Measurements from ENCODE around the gene APC2.

APC2 gene

GRCh38 chr19:1460033-1460995, 10.4 kb downstream of the APC2 start:
- no peak overlapping the region for H3K9ac ChIP-seq (ENCODE audit: insufficient read length)
- H3K9me3 ChIP-seq (ENCODE audit: low read depth, low read length), result no peaks in the 10 kb centered on the region
- no peak for DNase-seq (ENCODE audit: low read depth, low spot score)
- H3K36me3 ChIP-seq (ENCODE audit: insufficient read depth, low read length), result no peaks in the 10 kb centered on the region
- no peak for TF ChIP-seq EZH2 (IDR thresholded peaks at IDR 0.05)
- no peak for TF ChIP-seq FOXP2 (optimal IDR thresholded peaks at IDR 0.05; ENCODE audit: control extremely low read depth, extremely low read length, insufficient read depth)
- no peak for TF ChIP-seq POLR2AphosphoS5 (IDR thresholded peaks at IDR 0.05; ENCODE audit: borderline replicate concordance, low read depth, low read length)
- no peak overlapping the region for H3K4me3 ChIP-seq
- no peak overlapping the region for H3K27ac ChIP-seq

GRCh38 chr19:1461862-1462261, 11.9 kb downstream of the APC2 start:
- Histone ChIP-seq H3K27ac (no peak overlapping the region), H3K9me3 (ENCODE audit: low read depth, low read length) (no peaks in the 10 kb centered on the region), H3K36me3 (ENCODE audit: insufficient read depth, low read length) (no peaks in the 10 kb centered on the region), H3K4me3 (no peak overlapping the region), H3K9ac (ENCODE audit: insufficient read length) (no peak overlapping the region)
- no peak for DNase-seq (ENCODE audit: low read depth, low spot score)
- TF ChIP-seq FOXP2 (optimal IDR thresholded peaks at IDR 0.05; ENCODE audit: control extremely low read depth, extremely low read length, insufficient read depth) (no peak), POLR2AphosphoS5 (IDR thresholded peaks at IDR 0.05; ENCODE audit: borderline replicate concordance, low read depth, low read length) (no peak), EZH2 (IDR thresholded peaks at IDR 0.05) (no peak)

GRCh38 chr19:1465191-1466016, 15.5 kb downstream of the APC2 start:
- TF ChIP-seq FOXP2 (optimal IDR thresholded peaks at IDR 0.05; ENCODE audit: control extremely low read depth, extremely low read length, insufficient read depth), result no peak
- TF ChIP-seq EZH2 (IDR thresholded peaks at IDR 0.05), result no peak
- no peak for TF ChIP-seq POLR2AphosphoS5 (IDR thresholded peaks at IDR 0.05; ENCODE audit: borderline replicate concordance, low read depth, low read length)
- H3K36me3 ChIP-seq (ENCODE audit: insufficient read depth, low read length), result no peaks in the 10 kb centered on the region
- no peak overlapping the region for H3K9ac ChIP-seq (ENCODE audit: insufficient read length)
- H3K9me3 ChIP-seq (ENCODE audit: low read depth, low read length), result no peaks in the 10 kb centered on the region
- H3K27ac ChIP-seq, result no peak overlapping the region
- DNase-seq (ENCODE audit: low read depth, low spot score), result no peak
- no peak overlapping the region for H3K4me3 ChIP-seq

- Histone ChIP-seq H3K9me3 (ENCODE audit: low read depth, low read length) (no peaks in the 10 kb centered on the region), H3K27ac (no peak overlapping the region), H3K36me3 (ENCODE audit: insufficient read depth, low read length) (no peaks in the 10 kb centered on the region), H3K9ac (ENCODE audit: insufficient read length) (no peak overlapping the region), H3K4me3 (no peak overlapping the region)
- no peak for DNase-seq (ENCODE audit: low read depth, low spot score)
- TF ChIP-seq EZH2 (IDR thresholded peaks at IDR 0.05) (no peak), POLR2AphosphoS5 (IDR thresholded peaks at IDR 0.05; ENCODE audit: borderline replicate concordance, low read depth, low read length) (no peak), FOXP2 (optimal IDR thresholded peaks at IDR 0.05; ENCODE audit: control extremely low read depth, extremely low read length, insufficient read depth) (no peak)
Observed at GRCh38 chr19:1466018-1466460, 16.1 kb downstream of the APC2 start.

DNA sequence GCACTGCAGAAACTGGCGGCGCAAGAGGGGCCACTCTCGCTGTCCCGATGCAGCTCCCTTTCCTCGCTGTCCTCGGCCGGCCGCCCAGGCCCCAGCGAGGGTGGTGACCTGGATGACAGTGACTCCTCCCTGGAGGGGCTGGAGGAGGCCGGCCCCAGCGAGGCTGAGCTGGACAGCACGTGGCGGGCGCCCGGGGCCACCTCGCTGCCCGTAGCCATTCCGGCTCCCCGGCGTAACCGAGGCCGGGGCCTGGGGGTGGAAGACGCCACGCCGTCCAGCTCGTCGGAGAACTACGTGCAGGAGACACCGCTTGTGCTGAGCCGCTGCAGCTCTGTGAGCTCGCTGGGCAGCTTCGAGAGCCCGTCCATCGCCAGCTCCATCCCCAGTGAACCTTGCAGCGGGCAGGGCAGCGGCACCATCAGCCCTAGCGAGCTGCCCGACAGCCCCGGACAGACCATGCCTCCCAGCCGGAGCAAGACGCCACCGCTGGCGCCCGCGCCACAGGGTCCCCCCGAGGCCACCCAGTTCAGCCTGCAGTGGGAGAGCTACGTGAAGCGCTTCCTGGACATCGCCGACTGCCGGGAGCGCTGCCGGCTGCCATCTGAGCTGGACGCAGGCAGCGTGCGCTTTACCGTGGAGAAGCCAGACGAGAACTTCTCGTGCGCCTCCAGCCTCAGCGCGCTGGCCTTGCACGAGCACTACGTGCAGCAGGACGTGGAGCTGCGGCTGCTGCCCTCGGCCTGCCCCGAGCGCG, 16.7 kb downstream of the APC2 start:
- Histone ChIP-seq H3K36me3 (ENCODE audit: insufficient read depth, low read length) (no peaks in the 10 kb centered on the region), H3K9ac (ENCODE audit: insufficient read length) (no peak overlapping the region), H3K9me3 (ENCODE audit: low read depth, low read length) (no peaks in the 10 kb centered on the region), H3K4me3 (no peak overlapping the region), H3K27ac (no peak overlapping the region)
- TF ChIP-seq EZH2 (IDR thresholded peaks at IDR 0.05) (no peak), POLR2AphosphoS5 (IDR thresholded peaks at IDR 0.05; ENCODE audit: borderline replicate concordance, low read depth, low read length) (no peak), FOXP2 (optimal IDR thresholded peaks at IDR 0.05; ENCODE audit: control extremely low read depth, extremely low read length, insufficient read depth) (no peak)
- no peak for DNase-seq (ENCODE audit: low read depth, low spot score)

- no peaks in the 10 kb centered on the region for H3K9me3 ChIP-seq (ENCODE audit: low read depth, low read length)
- H3K9ac ChIP-seq (ENCODE audit: insufficient read length), result no peak overlapping the region
- H3K36me3 ChIP-seq (ENCODE audit: insufficient read depth, low read length), result no peaks in the 10 kb centered on the region
- H3K4me3 ChIP-seq, result no peak overlapping the region
- no peak overlapping the region for H3K27ac ChIP-seq
- TF ChIP-seq FOXP2 (optimal IDR thresholded peaks at IDR 0.05; ENCODE audit: control extremely low read depth, extremely low read length, insufficient read depth) (no peak), EZH2 (IDR thresholded peaks at IDR 0.05) (no peak), POLR2AphosphoS5 (IDR thresholded peaks at IDR 0.05; ENCODE audit: borderline replicate concordance, low read depth, low read length) (no peak)
- DNase-seq (ENCODE audit: low read depth, low spot score), result no peak
Observed at GRCh38 chr19:1467215-1467489, 17.2 kb downstream of the APC2 start.

DNA sequence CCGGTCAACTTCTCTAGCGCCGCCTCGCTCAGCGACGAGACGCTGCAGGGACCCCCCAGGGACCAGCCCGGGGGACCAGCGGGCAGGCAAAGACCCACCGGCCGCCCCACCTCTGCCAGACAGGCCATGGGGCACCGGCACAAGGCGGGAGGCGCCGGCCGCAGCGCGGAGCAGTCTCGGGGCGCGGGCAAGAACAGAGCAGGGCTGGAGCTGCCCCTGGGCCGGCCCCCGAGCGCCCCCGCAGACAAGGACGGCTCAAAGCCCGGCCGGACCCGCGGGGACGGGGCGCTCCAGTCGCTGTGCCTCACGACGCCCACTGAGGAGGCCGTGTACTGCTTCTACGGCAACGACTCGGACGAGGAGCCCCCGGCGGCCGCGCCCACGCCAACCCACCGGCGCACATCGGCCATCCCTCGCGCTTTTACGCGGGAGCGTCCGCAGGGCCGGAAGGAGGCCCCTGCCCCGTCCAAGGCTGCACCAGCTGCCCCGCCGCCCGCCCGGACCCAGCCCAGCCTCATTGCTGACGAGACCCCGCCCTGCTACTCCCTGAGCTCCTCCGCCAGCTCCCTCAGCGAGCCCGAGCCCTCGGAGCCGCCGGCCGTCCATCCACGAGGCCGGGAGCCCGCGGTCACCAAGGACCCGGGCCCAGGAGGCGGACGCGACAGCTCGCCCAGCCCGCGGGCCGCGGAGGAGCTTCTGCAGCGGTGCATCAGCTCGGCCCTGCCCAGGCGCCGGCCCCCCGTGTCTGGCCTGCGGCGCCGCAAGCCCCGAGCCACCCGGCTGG, 17.8 kb downstream of the APC2 start:
- Histone ChIP-seq H3K36me3 (ENCODE audit: insufficient read depth, low read length) (no peaks in the 10 kb centered on the region), H3K9ac (ENCODE audit: insufficient read length) (no peak overlapping the region), H3K27ac (no peak overlapping the region), H3K4me3 (peak overlapping the region; percentile 38), H3K9me3 (ENCODE audit: low read depth, low read length) (no peaks in the 10 kb centered on the region)
- no peak for DNase-seq (ENCODE audit: low read depth, low spot score)
- TF ChIP-seq POLR2AphosphoS5 (IDR thresholded peaks at IDR 0.05; ENCODE audit: borderline replicate concordance, low read depth, low read length) (no peak), EZH2 (IDR thresholded peaks at IDR 0.05) (no peak)

All from SK-N-MC (cell line).